GM21529 (cell line): ENCODE measurements around the gene NECAB3.
"Not testable (repeated sequence)": the region's sequence is repeated elsewhere in the genome, so short reads cannot be mapped to it uniquely, and the experiment has no call there.

Source experiments
- ATAC-seq: cut with Tn5 transposase; IDR thresholded peaks from one replicate; pipeline ENCODE4 v1.9.1; 2021; ENCODE audit not compliant: unreplicated experiment

Gene NECAB3

DNA sequence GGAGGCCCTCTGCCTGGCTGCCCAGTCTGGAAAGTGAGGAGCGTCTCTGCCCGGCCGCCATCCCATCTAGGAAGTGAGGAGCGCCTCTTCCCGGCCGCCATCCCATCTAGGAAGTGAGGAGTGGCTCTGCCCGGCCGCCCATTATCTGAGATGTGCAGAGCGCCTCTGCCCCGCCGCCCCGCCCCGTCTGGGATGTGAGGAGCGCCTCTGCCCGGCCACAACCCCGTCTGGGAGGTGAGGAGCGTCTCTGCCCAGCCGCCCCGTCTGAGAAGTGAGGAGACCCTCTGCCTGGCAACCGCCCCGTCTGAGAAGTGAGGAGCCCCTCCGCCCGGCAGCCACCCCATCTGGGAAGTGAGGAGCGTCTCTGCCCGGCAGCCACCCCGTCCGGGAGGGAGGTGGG lies 24.7 kb upstream of the NECAB3 start:
- ATAC-seq, result not testable (repeated sequence)

DNA sequence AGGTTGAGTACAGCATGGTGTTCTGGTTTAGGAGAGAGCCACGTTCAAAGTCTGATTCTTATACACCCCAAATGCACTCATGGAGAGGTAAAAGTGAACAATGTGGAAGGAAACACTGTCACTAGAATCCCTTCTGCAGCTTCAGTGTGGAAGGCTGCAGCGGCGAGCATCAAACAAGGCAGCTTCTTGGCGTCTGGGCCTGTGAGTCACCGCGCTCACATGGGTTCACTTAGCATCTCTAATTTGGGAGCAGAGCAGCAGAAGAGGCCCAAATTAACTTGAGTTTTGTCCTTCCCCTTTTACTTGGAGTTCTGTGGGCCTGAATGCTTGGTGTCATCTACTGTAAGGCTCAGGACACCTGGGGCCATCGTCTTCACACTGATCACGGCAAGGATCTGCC lies 22.9 kb upstream of the NECAB3 start:
- no peak for ATAC-seq

DNA sequence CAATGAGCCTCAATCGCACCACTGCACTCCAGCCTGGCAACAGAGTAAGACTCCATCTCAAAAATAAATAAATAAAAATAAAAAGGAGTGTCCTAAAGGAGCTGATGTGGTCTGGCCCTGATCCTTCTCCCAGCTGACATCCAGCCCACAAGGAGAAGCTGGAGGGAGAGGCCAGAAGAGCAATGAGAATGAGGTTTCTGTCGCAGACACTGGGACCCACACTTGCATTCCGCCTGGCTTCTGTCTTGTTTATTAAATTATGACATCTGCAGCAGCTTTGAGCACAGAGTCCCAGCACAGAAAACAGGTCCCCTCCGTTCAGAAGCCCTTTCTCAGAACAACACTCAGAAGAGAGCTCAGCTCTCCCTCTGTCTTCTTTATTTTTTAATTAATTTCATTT lies 22.2 kb upstream of the NECAB3 start:
- no peak for ATAC-seq

DNA sequence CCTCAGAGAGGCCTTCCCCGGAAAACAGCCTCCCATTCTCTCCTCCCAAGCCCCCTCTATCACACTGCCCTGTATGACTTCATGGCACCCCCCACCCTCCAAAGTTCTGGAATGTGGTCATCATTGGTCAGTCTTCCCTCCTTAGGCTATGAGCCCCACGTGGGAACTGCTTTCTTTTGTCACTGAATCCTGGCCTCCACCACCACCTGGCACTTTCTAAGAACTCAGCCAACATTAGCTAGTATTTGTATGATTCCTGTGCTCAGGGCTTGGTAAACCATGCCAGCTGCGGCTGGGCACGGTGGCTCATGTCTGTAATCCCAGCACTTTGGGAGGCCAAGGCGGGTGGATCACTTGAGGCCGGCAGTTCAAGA lies 20.4 kb upstream of the NECAB3 start:
- ATAC-seq, result no peak

DNA sequence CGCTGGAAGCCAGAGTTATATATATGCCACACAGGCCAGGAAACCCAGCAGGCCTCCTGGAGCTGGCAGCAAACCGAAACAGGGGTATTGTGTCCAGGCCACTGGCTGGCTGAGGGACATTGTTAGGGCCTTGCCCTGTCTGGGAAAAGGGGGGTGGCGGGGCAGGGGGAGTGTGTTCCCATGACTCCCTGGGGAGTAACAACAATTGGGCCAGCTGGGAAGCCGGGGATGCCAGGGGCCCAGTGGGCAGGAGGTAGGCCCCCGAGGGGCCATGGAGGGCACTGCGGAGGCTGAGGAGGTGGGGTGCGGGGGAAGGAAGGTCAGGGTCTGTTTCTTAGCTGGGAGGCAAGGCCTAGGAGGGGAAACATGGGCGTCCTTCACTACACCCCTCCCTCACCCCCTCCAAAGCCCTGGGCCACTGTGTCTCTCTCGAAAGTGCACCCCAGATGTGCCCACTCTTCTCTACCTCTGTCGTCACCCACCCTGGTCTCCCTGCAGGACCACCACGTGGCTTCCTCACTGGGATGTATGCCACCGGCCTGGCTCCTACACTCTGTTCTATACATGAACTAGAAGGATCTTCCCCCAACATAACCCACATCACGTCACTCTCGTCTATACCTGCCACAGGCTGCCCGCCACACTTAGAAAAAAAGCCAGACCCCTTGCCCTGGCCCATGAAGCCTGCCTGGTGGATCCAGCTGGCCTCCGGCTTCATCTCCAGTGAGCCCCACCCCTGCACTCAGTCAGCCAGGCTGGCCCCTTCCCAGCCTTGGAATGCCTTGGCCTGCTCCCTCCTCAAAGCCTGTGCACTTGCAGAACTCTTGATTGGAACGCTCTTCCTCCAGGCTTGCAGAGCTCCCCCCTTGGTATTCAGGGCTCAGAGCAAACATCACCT lies 19.8 kb upstream of the NECAB3 start:
- no peak for ATAC-seq

DNA sequence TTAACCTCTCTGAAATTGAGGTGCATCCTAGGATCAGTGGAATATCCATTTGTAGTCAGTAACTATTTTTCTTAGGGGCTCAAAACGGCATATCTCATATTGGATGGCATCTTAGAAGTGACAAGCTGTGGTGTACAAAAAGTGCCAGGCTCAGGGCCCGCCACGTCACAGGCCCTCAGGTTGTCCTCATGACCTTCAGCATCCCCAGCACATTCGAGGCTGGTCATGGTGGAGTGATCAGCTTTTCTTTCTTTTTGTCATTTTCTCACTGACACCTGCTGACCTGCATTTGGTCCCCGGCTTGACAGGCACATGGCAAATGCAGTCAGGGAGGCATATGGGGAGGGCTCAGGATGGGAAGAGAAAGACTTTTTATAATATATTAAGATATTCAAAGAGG lies 19.1 kb upstream of the NECAB3 start:
- ATAC-seq, result no peak

DNA sequence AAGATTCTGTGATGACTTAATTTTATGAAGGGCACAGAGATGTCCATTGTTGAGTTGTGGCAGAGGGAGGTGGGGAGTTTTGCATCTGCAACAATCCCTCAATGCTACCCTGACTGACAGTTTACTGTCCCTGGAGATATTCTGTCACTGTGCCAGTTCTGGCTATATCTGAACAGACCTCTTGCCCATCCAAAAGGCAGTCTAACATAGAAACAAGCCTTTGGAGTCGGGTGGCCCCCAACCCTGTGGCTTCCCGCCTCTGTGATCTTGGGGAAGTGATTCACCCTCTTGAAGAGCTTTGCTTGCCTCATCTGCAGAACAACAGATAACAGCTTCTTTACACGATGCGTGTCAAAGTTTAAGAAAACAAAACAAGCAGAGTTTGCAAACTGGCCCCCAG lies 15.7 kb upstream of the NECAB3 start:
- ATAC-seq, result no peak

DNA sequence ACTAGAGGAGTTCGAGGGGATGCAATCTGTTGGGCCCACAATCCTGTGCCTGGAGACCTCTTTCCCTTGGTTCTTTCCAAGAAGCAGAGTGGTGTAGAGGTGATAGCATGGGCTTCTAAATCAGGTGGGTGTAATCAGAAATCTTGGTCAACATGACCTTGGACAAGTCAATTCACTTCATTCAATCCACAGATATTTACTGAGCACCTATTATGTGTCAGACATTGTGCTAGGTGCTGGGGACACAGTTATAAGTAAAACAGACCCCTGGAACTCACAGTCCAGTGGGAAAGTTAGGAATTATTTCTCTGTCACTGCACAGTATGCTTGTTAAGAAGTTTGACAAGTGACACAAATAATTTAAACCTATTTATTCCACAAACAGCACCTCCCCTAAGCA lies 15.3 kb upstream of the NECAB3 start:
- ATAC-seq, result no peak

DNA sequence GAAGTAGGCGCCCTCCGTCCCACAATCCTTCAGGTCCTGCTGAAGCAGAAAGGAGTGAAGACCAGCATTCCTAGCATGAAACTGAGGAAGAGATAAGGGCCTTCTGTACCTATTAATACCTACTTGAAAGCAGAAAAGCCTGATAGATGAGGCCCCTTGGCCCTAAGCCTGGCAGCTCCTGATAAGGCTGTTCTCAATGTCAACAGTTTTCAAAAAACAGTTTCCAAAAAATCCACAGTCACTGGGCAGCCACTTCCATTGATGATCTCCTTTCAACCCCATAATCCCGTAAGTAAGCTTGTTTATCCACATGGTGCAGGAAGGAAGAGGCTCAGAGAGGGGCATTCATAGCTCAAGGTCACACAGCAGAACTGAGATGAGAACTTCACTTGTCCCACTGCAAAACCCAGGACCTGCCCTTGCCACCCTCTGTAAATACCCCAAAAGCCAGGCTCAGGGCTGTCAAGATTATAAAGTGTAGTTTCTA lies 14.8 kb upstream of the NECAB3 start:
- ATAC-seq, result no peak

DNA sequence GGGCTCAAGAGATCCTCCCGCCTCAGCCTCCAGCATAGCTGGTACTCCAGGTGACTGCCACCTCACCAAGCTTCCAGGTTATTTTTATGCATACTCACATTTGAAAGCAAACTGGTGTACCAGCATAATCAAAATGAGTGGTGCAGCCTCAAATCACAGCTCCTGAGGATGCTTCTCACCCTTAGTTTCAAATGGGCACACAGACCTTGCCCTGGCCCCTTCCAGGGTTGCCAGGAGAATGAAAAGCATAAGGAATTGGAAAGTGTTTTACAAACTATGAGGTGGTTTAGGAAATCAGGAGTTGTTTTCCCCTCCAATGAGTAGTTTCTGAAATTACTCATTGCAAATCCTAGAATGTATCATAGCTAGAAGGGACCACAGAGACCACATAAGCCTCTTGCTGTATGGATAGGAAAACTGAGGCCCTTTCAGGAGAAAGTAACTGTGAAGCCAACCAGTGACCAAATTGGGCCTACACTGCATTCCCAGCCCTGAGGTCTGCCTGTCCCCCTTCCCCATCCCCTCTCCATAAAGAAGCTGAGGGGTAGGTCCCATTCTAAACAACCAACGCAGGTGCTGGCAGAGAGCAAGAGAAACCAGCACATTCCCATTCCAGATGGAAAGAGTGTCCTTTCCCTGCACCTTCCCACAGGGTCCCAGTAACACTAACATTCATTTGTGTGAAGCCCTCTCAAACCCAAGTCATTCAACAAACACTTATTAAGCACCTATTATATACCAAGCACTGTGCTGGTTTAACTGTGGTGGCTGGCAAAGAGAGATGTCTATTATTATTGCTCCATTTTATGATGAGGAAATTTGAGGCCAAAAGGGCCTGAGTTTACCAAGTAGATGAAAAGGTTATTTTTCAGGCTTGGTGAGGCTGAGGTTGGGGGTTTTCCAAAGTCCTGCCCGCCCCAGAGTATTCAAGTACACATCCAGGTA lies 14.0 kb upstream of the NECAB3 start:
- no peak for ATAC-seq

DNA sequence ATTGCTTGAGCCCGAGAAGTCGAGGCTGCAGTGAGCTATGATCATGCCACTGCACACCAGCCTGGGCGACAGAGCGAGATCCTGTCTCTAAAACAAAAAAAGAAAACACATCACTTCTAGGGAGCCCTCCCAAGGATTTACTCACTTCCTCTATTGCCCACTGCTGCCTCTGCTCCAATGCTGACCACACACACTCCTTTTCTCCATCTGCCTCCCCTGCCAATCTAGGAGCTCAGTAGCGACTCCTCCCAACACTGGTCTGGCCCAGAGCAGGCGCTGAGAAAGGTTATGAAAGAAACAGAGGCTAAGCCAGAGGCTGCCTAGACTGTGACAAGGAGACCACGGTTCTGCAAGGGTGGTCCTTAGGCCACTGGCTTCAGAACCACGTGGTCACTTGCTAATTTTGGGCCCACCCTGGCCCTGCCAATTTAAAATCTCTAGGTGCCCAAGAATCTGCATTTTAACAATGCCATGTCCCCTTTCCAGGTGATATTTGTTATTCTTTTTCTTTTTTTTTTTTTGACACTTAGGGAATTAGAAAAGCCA lies 13.2 kb upstream of the NECAB3 start:
- ATAC-seq, result no peak

DNA sequence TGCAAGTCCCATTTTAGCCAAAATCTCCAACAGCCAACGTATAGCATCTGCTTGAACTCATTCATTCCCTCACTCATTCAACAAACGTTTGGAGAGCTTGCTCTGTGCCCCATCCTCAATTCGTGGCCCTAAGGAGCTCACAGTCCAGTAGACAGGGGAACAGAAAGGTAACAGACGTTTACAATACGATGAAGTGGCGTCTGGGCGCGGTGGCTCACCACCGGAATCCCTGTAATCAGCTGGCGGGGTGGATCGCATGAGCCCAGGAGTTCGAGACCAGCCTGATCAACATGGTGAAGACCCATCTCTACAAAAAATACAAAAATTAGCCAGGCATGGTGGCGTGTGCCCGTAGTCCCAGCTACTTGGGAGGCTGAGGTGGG lies 12.7 kb upstream of the NECAB3 start:
- no peak for ATAC-seq

DNA sequence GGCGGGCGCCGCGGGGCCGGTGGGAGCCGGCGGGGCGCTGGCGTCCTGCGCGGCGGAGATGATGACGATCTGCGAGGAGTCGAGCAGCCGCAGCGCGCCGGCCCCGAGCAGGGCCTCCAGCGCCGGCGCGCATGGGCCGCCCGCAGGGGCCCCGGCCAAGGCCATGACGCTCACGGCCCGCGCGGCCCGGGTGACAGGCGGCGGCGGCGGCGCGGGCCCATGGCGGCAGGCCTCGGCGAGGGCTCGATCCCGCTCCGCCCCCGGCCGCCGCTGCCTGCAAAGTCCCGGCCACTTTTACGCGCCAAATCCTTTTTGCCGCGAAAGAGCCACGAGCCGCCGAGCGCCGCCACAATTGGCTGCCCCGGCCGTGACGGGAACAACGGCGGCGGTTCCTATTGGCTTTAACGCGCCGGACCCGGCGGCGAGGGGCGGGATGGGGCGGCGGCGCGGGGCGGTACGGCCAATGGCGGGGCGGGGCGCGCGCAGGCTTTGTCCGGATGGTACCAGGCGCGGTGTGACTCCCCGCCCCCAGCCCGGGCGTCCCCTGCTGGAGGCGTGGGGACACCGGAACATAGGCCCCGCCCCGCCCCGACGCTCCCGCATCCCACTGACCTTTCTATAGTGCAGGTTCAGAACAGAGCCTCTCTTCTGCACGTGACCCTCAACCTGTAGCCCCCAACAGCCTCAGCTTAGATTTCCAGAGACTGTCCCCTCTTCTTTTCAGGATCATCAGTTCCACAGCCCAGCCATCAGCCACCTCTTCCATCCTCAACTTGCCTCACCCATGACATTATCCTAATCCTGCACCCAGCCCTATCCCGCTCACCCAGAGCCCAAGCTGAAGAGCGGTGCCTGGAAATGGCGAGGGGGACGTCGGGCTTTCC lies 12.1 kb upstream of the NECAB3 start, which contains the start of gene E2F1:
Gene E2F1, minus strand, starts transcription at position 286 of the 884 bp plus-strand sequence. Its CDS starts 121 bp downstream, at position 165.
- ATAC-seq, result peak; percentile 79

DNA sequence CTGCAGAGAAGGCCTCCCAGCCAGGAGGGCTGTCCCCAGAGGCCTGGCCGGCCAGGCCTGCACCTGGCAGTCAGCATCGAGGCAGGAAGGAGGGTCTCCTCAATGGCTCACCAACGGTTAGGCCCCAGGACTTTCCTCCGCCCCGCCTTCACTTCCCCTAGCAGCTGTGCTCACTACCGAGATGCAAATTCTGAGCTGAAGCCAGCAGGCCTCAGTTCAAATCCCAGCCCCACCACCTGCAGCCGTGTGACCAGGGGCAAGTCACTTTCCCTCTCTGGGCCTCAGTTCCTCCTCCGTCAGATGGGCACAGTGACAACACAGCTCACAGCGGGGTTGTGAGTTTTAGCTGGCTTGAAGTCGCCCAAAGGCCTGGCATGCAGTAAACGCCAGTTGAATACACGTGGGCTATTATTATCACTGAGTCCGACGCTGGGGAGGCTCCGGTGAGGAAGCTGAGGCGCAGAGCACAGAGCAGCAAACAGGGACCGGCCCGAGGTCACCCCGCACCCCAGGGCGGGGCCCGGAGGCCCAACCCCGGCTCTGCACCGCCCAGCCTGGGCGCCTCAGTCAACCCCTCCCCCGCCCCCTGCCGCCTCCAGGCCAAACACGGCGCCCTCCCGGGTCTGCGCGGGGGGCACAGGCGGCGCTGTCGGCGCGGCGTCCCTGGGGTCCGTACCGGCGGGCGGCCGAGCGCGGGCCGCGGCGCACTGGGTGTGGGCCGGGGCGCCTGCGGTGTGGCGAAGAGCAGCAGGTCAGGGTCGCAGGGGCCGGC lies 11.3 kb upstream of the NECAB3 start:
- ATAC-seq, result peak; percentile 46

DNA sequence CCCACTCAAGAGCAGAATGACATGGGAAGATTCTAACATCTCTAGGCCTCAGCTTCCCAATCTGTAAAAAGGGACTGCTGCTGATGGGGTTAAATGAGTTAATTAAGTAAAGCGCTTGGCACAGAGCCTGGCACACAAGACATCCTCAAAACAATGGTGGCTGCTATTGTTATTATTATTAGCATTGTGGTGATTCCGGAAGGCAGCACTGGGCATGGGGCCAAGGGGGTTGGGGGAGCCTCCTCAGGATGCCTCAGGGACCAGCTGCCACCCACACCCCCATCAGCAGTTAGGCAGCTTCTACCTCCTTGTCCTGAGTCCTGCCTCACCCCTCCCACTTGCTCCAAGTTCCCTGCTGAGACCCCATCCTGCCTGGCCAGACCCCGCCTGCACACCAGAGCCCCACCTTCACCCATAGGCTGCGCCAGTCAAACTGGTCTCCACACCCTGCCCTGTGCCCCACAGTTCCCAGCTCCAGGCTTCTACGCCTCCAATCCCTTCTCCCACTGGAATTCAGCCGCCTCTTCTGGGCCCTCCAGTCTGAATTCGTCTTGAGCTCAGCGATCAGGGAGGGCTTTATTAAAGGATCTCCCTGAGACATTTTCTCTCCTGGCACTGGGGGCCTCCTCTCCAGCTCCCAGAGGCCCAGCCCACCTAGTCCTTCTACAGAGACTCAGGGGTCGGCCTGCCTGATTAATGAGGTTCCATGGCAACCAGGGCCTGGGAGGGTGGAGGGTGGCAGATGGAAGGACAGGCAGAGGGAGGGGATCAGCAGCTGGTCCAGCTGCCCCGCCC lies 10.5 kb upstream of the NECAB3 start:
- ATAC-seq, result no peak

DNA sequence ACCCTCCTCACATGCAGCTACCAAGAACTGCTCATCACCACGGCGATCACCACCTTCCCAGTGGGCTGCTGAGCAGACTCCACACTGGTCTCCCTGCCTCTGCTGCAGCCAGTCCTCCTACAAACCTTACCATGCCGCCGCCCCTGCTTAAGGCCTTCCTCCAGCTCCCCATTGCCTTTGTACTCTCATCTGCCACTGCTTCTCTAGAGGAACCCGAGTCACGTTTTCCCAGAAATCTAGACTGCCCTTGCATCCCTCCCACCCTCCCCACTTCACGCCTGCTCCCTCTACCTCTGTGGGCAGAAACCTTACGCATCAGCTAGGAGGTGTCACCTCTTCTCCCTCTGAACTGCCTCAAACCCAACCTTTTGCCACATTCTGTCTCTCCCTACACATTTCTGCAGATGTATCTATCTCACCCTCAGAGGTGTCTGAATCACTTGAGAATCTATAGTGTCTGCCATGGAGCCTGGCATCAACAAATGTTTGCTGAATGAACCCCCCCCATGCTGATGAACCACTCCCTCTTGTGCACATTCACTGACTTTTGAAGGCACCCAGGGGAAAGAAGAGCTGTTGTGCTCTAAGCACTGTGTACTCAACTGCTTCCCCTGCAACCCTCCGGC lies 7.6 kb upstream of the NECAB3 start:
- ATAC-seq, result no peak

DNA sequence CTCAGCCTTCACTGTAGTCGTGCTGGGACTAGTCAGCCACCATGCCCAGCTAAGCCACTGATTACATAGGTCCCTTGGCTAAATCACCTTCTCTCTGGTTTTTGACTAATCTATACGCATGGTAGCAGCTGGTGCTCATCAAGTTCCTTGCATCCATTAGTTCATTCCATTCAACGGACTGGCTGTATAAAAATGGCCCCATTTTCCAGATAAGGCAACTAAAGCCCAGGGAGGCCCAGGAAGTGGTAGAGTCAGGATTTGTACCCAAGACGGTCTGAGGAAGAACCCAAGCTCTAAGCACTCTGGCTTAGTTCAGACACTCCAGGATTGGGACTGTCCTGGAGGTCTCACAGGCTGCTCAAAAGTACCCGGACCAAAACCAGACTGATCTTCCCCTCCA lies 7.1 kb upstream of the NECAB3 start:
- ATAC-seq, result no peak

DNA sequence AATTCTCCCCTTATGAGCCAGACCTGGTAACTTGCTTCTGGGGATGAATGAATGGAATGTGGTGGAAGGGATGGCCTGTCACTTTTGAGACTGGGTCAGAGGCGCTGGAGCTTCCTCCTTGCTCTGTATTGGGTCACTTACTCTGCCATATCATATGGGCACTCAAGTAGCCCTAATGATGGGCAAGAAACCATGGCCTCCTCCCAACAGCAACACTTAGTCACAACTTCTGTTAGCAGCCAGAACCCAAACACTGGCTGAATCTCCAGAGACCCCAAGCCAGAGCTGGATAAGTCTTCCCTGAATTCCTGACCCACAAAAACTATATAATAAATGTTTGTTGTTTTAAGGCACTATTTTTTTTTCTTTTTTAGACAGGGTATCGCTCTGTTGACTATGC lies 6.5 kb upstream of the NECAB3 start:
- no peak for ATAC-seq
